CD4-positive, alpha-beta T cell treated with Interleukin-2 at 100 ng/mL for 4 hours (primary cell): ENCODE measurements around the gene ANKH.
"Not testable (repeated sequence)": the region's sequence is repeated elsewhere in the genome, so short reads cannot be mapped to it uniquely, and the experiment has no call there.

Experiments
- DNase-seq: peaks from one replicate; pipeline ENCODE4 v3.0.0-alpha.2; 2020; ENCODE audit warnings: low spot score

Gene ANKH

GRCh38 chr5:14854799-14855198 is 16.8 kb downstream of the ANKH start:
- no peak for DNase-seq

- no peak for DNase-seq
Measured at GRCh38 chr5:14853685-14854084, 17.9 kb downstream of the ANKH start.

- no peak for DNase-seq
Measured at GRCh38 chr5:14852779-14853178, 18.8 kb downstream of the ANKH start.

GRCh38 chr5:14851999-14852526 is 19.5 kb downstream of the ANKH start:
- DNase-seq, result no peak

- no peak for DNase-seq
Measured at GRCh38 chr5:14851597-14851996, 20.0 kb downstream of the ANKH start.

GRCh38 chr5:14851050-14851419 is 20.5 kb downstream of the ANKH start:
- DNase-seq, result no peak

GRCh38 chr5:14850419-14851049 is 21.0 kb downstream of the ANKH start:
- no peak for DNase-seq

- no peak for DNase-seq
Measured at GRCh38 chr5:14849516-14850294, 21.9 kb downstream of the ANKH start.

- DNase-seq, result not testable (repeated sequence)
Measured at GRCh38 chr5:14848942-14849341, 22.6 kb downstream of the ANKH start.

- DNase-seq, result no peak
Measured at GRCh38 chr5:14848385-14848784, 23.2 kb downstream of the ANKH start.

GRCh38 chr5:14847471-14847870 is 24.1 kb downstream of the ANKH start:
- no peak for DNase-seq

- DNase-seq, result no peak
Measured at GRCh38 chr5:14842117-14842516, 29.5 kb downstream of the ANKH start.

- no peak for DNase-seq
Measured at GRCh38 chr5:14840624-14841023, 31.0 kb downstream of the ANKH start.

- DNase-seq, result no peak
Measured at GRCh38 chr5:14838396-14839319, 32.9 kb downstream of the ANKH start.

GRCh38 chr5:14837423-14838122 is 34.0 kb downstream of the ANKH start:
- DNase-seq, result not testable (repeated sequence)

- DNase-seq, result no peak
Measured at GRCh38 chr5:14834584-14835550, 36.7 kb downstream of the ANKH start.

- no peak for DNase-seq
Measured at GRCh38 chr5:14834062-14834461, 37.5 kb downstream of the ANKH start.

GRCh38 chr5:14831006-14831338 is 40.6 kb downstream of the ANKH start:
- no peak for DNase-seq

GRCh38 chr5:14830210-14831005 is 41.2 kb downstream of the ANKH start:
- no peak for DNase-seq

- DNase-seq, result no peak
Measured at GRCh38 chr5:14829396-14829795, 42.2 kb downstream of the ANKH start.
